ENCODE results near the gene OR10G2. TPM values are rescaled to one million over a fixed set of nuclear protein-coding genes. Genes with fewer than 3 reads are reported as not detected.

The OR10G2 gene
- polyA plus RNA-seq, 3 donors, result not detected

- H3K36me3 Mint-ChIP-seq, result no peaks in the 10 kb centered on the region
- Histone ChIP-seq H3K9ac (ENCODE audit: insufficient read depth, low read length, poor library complexity, severe bottlenecking) (no peak overlapping the region), H3K4me1 (ENCODE audit: control insufficient read depth in 1 of 2, insufficient read depth in 2 of 2, low read length in 2 of 2) (no peaks in the 10 kb centered on the region), H3K9me3 (replicated peaks in 1 of 2; ENCODE audit: control insufficient read depth in 1 of 2, insufficient read depth in 1 of 2, low read length in 2 of 2) (no peaks in the 10 kb centered on the region), H2AFZ (ENCODE audit: insufficient read depth, low read depth, low read length, poor library complexity, severe bottlenecking) (no peak overlapping the region), H3K27ac (ENCODE audit: low read depth in 1 of 2, low read length in 2 of 2) (no peak overlapping the region), H3K4me3 (replicated peaks in 1 of 3; ENCODE audit: low read depth in 2 of 3, low read length in 3 of 3) (no peak overlapping the region), H3K27me3 (ENCODE audit: control insufficient read depth in 2 of 2, insufficient read depth in 2 of 2, low read length in 2 of 2) (no peaks in the 10 kb centered on the region), H4K20me1 (ENCODE audit: insufficient read depth, low read length) (no peaks in the 10 kb centered on the region), H3K79me2 (ENCODE audit: insufficient read depth, low read length) (no peaks in the 10 kb centered on the region), H3K4me2 (replicated peaks; ENCODE audit: extremely low read depth, low read length, poor library complexity, severe bottlenecking) (no peak overlapping the region), H3K36me3 (replicated peaks in 1 of 2; ENCODE audit: control insufficient read depth in 1 of 2, insufficient read depth in 2 of 2, low read length in 2 of 2) (no peaks in the 10 kb centered on the region)
- H3K27me3 Mint-ChIP-seq (ENCODE audit: low read depth in 3 of 3), result peaks cover 1 to 9% (median 4%) of the 10 kb centered on the region in 3 donors
- H3K9me3 Mint-ChIP-seq, result peaks cover 0 to 3% (median 0%) of the 10 kb centered on the region in 7 donors
- H3K4me1 Mint-ChIP-seq, result no peaks in the 10 kb centered on the region
- intact Hi-C loops (cut with micrococcal nuclease), result no loop called here
- 100% methylated on average over 1 of the region's 1 CpG for WGBS (ENCODE audit: insufficient coverage)
- no peak overlapping the region for H3K27ac Mint-ChIP-seq
- H3K4me3 Mint-ChIP-seq, result no peak overlapping the region
- TF ChIP-seq CTCF (IDR thresholded peaks at IDR 0.05), result no peak
- no peak for DNase-seq
These were observed 22.2 kb upstream of the OR10G2 start for GRCh38 chr14:21656980-21657379.

- Histone ChIP-seq H3K4me1 (ENCODE audit: control insufficient read depth in 1 of 2, insufficient read depth in 2 of 2, low read length in 2 of 2) (no peaks in the 10 kb centered on the region), H3K9me3 (replicated peaks in 1 of 2; ENCODE audit: control insufficient read depth in 1 of 2, insufficient read depth in 1 of 2, low read length in 2 of 2) (no peaks in the 10 kb centered on the region), H3K36me3 (replicated peaks in 1 of 2; ENCODE audit: control insufficient read depth in 1 of 2, insufficient read depth in 2 of 2, low read length in 2 of 2) (no peaks in the 10 kb centered on the region), H3K27me3 (ENCODE audit: control insufficient read depth in 2 of 2, insufficient read depth in 2 of 2, low read length in 2 of 2) (no peaks in the 10 kb centered on the region), H4K20me1 (ENCODE audit: insufficient read depth, low read length) (no peaks in the 10 kb centered on the region), H3K4me2 (replicated peaks; ENCODE audit: extremely low read depth, low read length, poor library complexity, severe bottlenecking) (no peak overlapping the region), H3K9ac (ENCODE audit: insufficient read depth, low read length, poor library complexity, severe bottlenecking) (no peak overlapping the region), H3K4me3 (replicated peaks in 1 of 3; ENCODE audit: low read depth in 2 of 3, low read length in 3 of 3) (no peak overlapping the region), H3K27ac (ENCODE audit: low read depth in 1 of 2, low read length in 2 of 2) (no peak overlapping the region), H3K79me2 (ENCODE audit: insufficient read depth, low read length) (no peaks in the 10 kb centered on the region), H2AFZ (ENCODE audit: insufficient read depth, low read depth, low read length, poor library complexity, severe bottlenecking) (no peak overlapping the region)
- H3K4me3 Mint-ChIP-seq, result no peak overlapping the region
- H3K27ac Mint-ChIP-seq, result no peak overlapping the region
- H3K27me3 Mint-ChIP-seq (ENCODE audit: low read depth in 3 of 3), result peaks cover 1 to 7% (median 7%) of the 10 kb centered on the region in 3 donors
- WGBS (ENCODE audit: insufficient coverage), result no CpG with 5 or more reads among the region's 5 CpGs
- intact Hi-C loops (cut with micrococcal nuclease), result no loop called here
- DNase-seq, result no peak
- H3K36me3 Mint-ChIP-seq, result no peaks in the 10 kb centered on the region
- H3K9me3 Mint-ChIP-seq, result peaks cover 0 to 4% (median 0%) of the 10 kb centered on the region in 7 donors
- no peak for TF ChIP-seq CTCF (IDR thresholded peaks at IDR 0.05)
- H3K4me1 Mint-ChIP-seq, result no peaks in the 10 kb centered on the region
These were observed 19.5 kb upstream of the OR10G2 start for GRCh38 chr14:21654215-21654614.
